ENCODE measurements around the gene PPP4R3A.

DNA sequence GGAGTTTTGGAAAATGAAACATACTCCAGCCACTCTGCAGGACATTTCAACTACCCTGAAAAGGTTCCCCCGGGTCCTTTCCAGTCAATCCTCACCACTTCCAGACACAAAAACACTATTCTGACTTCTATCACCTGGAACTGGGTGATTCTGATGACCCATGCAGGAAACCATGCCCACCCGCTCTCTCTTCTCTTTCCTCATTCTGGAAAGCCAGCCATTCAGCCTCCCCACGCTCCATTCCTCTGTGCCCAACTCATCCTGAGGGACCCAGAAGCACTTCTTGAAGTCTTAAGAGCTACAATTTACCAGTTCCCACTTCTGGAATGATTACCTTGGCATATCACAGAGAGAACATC lies 95.7 kb downstream of the PPP4R3A start:
- TF ChIP-seq SPI1 (IDR thresholded peaks at IDR 0.05; ENCODE audit: borderline replicate concordance, insufficient read depth, low read depth, low read length) (no peak), DPF2 (IDR thresholded peaks at IDR 0.05) (no peak), EZH2 (IDR thresholded peaks at IDR 0.05; ENCODE audit: borderline replicate concordance, control insufficient read depth, low read depth, low read length) (no peak), TAF1 (IDR thresholded peaks at IDR 0.05; ENCODE audit: borderline replicate concordance, low read depth, low read length) (no peak), SMAD1 (IDR thresholded peaks at IDR 0.05; ENCODE audit: low read depth, partially characterized antibody) (no peak), EP300 (IDR thresholded peaks at IDR 0.05; ENCODE audit: borderline replicate concordance in 1 of 2, control insufficient read depth in 1 of 2, low read depth in 2 of 2, low read length in 2 of 2) (no peak)
- TF ChIP-seq, protein P1, sequence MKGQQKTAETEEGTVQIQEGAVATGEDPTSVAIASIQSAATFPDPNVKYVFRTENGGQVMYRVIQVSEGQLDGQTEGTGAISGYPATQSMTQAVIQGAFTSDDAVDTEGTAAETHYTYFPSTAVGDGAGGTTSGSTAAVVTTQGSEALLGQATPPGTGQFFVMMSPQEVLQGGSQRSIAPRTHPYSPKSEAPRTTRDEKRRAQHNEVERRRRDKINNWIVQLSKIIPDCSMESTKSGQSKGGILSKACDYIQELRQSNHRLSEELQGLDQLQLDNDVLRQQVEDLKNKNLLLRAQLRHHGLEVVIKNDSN (IDR thresholded peaks at IDR 0.05; ENCODE audit: borderline replicate concordance, extremely low read length, insufficient read depth, low read depth, low read length): no peak
- TF ChIP-seq, protein P2, sequence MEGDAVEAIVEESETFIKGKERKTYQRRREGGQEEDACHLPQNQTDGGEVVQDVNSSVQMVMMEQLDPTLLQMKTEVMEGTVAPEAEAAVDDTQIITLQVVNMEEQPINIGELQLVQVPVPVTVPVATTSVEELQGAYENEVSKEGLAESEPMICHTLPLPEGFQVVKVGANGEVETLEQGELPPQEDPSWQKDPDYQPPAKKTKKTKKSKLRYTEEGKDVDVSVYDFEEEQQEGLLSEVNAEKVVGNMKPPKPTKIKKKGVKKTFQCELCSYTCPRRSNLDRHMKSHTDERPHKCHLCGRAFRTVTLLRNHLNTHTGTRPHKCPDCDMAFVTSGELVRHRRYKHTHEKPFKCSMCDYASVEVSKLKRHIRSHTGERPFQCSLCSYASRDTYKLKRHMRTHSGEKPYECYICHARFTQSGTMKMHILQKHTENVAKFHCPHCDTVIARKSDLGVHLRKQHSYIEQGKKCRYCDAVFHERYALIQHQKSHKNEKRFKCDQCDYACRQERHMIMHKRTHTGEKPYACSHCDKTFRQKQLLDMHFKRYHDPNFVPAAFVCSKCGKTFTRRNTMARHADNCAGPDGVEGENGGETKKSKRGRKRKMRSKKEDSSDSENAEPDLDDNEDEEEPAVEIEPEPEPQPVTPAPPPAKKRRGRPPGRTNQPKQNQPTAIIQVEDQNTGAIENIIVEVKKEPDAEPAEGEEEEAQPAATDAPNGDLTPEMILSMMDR (IDR thresholded peaks at IDR 0.05 in 2 of 3, conservative IDR thresholded peaks at IDR 0.05 in 1 of 3; ENCODE audit: control insufficient read depth in 2 of 3, extremely low read depth in 1 of 3, insufficient read depth in 1 of 3, low read depth in 3 of 3, low read length in 3 of 3): no peak

Data from GM12878 (cell line).